Amniotic stem cell (primary cell): ENCODE results near the gene C5AR1.
A peak's percentile ranks its signal among the peaks of the same experiment; 100 is the strongest.
"Not testable (repeated sequence)": the region's sequence is repeated elsewhere in the genome, so short reads cannot be mapped to it uniquely, and the experiment has no call there.

Source experiments
- DNase-seq: peaks from one replicate; lab custom pipeline; 2025; lab: John Stamatoyannopoulos, UW

The C5AR1 gene

GRCh38 chr19:47331931-47332547, 22.4 kb downstream of the C5AR1 start, which contains the start of gene C5AR2:
Gene C5AR2 (plus strand): TSS chr19:47332175. CDS start chr19:47340800, 8,625 bp downstream.
- no peak for DNase-seq

- DNase-seq = not testable (repeated sequence)
Observed at GRCh38 chr19:47336765-47337718, 27.4 kb downstream of the C5AR1 start.

DNA sequence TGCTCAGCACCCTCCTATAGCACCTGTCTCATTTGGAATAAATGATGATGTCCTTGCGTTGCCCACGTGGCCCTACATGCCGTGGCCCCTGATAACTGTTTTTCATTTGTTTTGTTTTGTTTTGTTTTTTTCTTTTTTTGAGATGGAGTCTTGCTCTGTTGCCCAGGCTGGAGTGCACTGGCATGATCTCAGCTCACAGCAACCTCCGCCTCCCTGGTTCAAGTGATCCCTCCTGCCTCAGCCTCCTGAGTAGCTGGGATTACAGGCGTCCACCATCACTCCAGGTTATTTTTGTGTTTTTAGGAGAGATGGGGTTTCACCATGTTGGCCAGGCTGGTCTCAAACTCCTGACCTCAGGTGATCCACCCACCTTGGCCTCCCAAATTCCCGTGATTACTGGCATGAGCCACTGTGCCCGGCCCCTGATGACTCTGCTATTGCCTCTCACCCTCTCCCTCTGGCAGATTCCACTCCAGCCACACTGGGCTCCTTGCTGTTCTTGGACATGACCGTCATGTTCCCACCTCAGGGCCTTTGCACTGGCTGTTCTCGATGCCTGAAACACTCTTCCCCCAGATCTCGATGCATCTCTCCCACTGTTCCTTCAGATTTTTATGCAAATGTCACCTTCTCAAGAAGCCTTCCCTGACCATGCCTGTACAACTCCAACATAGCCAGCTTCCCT, 29.7 kb downstream of the C5AR1 start:
- DNase-seq = no peak

- DNase-seq = no peak
Observed at GRCh38 chr19:47340477-47341208, 31.0 kb downstream of the C5AR1 start.

GRCh38 chr19:47341734-47342133, 32.1 kb downstream of the C5AR1 start:
- no peak for DNase-seq

DNA sequence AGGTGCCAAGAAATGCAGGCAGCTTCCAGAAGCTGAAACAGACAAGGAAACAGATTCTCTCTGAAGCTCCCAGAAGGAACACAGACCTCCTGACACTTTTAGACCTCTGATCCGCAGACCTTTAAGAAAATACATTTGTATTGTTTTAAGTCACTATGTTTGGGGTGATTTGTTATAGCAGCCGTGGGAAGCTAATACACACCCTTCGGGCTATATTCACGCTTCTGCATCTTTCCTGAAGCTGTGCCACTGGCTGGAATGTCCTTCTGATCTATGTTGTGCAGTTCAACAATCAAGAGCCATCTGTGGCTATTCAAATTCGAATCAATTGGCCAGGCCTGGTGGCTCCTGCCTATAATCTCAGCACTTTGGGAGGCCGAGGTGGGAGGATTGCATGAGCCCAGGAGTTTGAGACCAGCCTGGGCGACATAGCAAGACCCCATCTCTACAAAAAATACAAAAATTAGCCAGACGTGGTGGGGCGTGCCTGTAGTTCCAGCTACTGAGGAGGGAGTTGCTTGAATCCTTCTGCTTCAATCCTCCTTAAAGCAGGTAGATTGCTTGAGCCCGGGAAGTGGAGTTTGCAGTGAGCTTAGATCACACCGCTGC, 33.6 kb downstream of the C5AR1 start:
- no peak for DNase-seq

- no peak for DNase-seq
Observed at GRCh38 chr19:47344425-47344824, 34.8 kb downstream of the C5AR1 start.

GRCh38 chr19:47346024-47346423, 36.4 kb downstream of the C5AR1 start:
- not testable (repeated sequence) for DNase-seq

DNA sequence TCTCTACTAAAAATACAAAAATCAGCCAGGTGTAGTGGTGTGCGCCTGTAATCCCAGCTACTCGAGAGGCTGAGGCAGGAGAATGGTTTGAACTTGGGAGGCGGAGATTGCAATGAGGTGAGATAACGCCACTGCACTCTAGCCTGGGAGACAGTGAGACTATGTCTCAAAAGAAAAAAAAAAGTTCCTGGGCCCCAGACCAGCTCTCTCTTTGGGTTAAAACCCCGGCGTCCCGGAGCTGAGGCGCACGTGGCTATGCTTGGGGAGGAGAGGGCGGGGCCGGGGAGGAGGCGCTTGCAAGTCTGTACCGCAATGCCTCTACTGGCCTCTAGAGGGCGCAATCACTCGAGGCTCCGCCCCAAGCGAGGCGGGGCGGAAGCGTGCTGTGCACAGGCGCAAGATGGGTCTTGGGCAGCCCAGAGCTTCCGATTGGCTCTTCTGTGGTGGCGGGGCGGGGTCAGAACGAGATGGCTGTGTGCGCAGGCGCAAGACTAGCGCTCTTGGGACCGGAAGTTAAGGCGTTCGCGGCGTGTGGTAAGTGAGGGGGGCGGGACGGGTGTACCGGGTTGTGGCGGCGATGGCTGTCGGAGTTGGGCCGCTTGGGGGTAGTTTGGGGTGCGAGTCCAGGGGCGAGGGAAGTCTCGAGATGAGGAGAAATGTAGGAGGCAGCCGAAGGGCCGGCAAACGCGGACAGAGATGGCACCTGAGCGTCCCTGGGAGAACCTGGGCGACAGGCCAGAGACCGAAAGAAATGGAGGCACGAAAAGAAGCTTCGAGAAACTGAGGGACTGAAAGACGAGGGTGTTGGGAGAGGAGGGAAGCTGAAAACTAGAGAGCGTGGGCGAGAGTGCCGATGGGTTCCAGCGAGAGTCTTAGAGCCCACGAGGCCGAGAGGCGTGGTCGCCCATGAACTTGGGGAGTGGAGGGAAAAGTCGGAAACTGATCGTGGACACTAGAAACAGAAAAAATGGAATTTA, 39.4 kb downstream of the C5AR1 start, which contains the start of gene DHX34:
Gene DHX34 (plus strand): TSS at position 497 of the 977 bp plus-strand sequence. CDS start 3,716 bp downstream, outside the sequence.
- DNase-seq = peak; percentile 98

- DNase-seq = no peak
Observed at GRCh38 chr19:47350630-47351029, 41.0 kb downstream of the C5AR1 start.

DNA sequence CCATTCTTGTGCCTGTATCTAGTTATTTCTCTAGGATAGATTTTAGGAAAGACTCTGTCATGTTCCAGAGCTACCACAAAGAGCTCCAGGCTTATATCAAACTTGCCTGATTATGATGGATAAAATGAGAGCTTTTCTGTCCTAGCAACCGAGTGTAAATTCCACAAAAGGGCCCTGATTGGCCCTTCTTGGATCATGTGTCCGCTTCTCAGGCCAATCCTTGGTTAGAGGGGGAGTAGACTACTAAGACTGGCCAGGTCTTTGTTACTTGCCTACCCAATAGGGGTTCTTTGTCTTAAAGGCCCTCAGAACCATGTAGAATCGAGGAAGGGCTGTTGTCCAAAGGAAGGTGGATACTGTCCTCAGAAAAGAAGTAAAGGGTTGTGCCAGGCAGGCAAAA, 41.9 kb downstream of the C5AR1 start:
- no peak for DNase-seq

DNA sequence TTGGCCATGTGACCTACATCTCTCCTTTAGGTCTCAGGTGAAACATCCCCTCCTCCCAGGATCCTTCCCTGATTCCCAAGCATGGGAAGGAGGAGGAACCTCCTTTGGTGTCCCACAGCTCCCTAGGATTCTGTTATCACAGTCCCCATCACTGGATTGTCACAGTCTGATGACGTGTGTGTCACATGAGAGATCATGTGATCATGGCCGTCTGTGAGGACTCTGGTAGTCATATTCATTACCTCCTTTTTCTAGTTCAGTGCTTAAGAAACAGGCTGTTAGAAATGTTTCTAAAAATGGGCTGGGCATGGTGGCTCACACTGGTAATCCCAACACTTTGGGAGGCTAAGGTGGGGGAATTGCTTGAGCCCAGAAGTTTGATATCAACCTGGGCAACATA, 42.4 kb downstream of the C5AR1 start:
- DNase-seq = no peak

- DNase-seq = no peak
Observed at GRCh38 chr19:47353307-47353712, 43.6 kb downstream of the C5AR1 start.

GRCh38 chr19:47356900-47357299, 47.2 kb downstream of the C5AR1 start:
- no peak for DNase-seq

GRCh38 chr19:47357788-47358680, 48.4 kb downstream of the C5AR1 start:
- no peak for DNase-seq

DNA sequence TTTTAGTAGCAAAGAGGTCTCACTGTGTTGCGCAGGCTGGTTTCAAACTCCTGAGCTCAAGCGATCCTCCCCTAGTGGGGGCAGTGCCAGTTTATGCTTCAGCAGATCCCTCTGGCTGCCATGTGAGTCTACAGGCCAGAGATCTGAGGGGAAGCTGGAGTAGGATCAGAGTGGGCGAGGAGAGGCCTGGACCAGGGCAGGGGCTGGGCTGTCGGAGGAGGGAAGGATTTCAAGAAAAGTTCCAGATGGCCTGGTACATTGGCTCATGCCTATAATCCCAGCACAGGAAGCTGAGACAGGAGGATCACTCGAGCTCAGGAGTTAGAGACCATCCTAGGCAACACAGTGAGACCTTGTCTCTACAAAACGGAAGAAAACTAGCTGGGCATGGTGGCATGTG, 49.3 kb downstream of the C5AR1 start:
- DNase-seq = no peak

DNA sequence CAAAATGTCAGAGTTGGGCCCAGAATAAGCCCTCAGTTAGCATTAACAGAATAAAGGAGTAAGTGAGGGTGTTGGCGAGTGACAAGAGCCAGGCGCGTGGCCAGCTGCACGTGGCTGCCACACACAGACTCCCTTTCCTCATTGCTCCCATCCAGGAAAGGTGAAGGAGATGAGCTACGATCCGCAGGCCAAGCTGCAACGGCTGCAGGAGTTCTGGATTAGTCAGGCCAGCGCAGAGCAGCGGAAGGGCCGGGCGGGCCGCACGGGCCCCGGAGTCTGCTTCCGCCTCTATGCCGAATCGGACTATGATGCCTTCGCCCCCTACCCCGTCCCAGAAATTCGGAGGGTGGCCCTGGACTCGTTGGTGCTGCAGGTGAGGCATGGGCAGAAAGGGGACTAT, 52.7 kb downstream of the C5AR1 start:
- DNase-seq = no peak

GRCh38 chr19:47363758-47364531, 54.3 kb downstream of the C5AR1 start:
- no peak for DNase-seq
